ENCODE data around the gene DTL.

The DTL gene

DNA sequence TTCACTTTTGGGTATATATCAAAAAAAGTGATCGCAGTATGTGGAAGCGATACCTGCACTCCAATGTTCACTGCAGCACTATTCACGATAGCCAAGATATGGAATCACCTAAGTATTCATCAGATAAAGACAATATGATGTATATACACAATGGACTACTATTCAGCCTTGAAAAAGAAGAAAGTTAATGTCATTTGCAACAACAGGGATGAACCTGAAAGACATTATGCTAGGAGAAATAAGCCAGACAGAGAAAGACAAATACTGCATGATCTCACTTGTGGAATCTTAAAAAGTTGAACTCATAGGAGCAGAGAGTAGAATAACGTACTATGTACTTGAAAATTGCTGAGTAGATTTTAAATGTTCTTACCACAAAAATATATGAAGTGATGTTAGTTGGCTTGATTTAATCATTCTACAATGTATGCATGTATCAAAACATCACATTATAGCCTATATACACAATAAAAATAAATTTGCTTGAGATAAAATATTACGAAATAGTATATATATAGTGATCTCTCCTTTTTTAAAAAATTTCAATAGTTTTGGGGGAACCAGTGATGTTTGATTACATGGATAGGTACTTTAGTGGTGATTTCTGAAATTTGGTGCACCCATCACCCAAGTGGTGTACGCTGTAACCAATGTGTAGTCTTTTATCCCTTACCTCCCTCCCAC, 56.0 kb downstream of the DTL start:
- no peak overlapping the region for H3K4me3 ChIP-seq (replicated peaks; ENCODE audit: low read depth, low read length)
- no peak for DNase-seq (ENCODE audit: low read depth)
- TF ChIP-seq, protein P1, sequence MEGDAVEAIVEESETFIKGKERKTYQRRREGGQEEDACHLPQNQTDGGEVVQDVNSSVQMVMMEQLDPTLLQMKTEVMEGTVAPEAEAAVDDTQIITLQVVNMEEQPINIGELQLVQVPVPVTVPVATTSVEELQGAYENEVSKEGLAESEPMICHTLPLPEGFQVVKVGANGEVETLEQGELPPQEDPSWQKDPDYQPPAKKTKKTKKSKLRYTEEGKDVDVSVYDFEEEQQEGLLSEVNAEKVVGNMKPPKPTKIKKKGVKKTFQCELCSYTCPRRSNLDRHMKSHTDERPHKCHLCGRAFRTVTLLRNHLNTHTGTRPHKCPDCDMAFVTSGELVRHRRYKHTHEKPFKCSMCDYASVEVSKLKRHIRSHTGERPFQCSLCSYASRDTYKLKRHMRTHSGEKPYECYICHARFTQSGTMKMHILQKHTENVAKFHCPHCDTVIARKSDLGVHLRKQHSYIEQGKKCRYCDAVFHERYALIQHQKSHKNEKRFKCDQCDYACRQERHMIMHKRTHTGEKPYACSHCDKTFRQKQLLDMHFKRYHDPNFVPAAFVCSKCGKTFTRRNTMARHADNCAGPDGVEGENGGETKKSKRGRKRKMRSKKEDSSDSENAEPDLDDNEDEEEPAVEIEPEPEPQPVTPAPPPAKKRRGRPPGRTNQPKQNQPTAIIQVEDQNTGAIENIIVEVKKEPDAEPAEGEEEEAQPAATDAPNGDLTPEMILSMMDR (IDR thresholded peaks at IDR 0.05; ENCODE audit: low read length, missing control alignments): no peak

DNA sequence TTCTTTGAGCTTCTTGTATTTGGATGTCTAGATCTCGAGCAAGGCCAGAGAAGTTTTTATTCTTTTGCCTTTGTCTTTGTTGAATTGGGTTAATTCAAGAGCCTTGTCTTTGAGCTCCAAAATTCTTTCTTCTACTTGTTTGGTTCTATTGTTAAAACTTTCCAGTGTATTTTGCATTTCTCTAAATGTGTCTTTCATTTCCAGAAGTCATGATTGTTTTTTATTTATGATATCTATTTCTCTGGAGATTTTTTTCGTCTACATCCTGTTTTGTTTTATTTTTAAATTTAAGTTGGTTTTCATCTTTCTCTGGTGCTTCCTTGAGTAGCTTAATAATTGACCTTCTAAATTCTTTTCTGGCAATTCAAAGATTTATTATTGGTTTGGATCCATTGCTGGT, 61.8 kb downstream of the DTL start:
- no peak overlapping the region for H3K4me3 ChIP-seq (replicated peaks; ENCODE audit: low read depth, low read length)
- TF ChIP-seq, protein P1 (IDR thresholded peaks at IDR 0.05; ENCODE audit: low read length, missing control alignments): no peak
- DNase-seq (ENCODE audit: low read depth): no peak

DNA sequence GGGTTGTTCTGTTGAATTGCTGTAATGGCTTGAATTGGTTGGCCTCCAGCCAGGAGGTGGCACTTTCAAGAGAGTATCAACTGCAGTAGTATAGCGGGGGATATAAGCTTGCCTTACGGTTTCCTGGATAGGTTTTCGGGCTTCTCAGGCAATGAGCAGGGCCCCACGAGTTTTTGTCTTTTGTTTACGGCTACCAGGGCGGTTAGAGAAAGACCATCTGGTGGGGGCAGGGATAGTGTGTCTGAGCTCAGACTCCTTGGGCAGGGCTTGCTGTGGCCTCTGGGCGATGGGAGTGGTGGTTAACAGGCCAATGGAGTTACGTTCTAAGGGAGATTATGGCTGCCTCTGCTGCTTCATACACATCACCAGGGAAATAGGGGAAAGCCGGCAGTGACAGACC, 62.8 kb downstream of the DTL start:
- TF ChIP-seq, protein P1 (IDR thresholded peaks at IDR 0.05; ENCODE audit: low read length, missing control alignments): no peak
- H3K4me3 ChIP-seq (replicated peaks; ENCODE audit: low read depth, low read length): no peak overlapping the region
- no peak for DNase-seq (ENCODE audit: low read depth)

DNA sequence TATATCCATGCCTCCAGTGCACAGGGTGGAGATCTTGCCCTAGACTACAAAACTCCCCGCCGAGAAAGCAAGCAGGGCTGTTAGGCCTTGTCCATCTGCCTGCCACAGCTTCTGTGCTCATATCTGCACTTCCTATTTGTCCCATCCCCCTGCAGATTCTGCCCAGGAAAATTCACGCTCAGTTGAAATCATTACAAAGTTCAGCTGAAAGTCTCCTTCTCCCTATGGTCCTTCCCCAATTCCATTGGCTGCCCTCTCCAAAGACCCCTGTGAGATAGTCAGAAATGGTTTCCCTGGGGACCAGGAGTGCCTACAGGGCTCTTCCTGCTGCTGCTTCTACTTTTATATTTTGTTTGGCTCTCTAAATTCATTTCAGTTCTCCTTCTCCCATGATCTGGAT, 63.2 kb downstream of the DTL start:
- TF ChIP-seq, protein P1 (IDR thresholded peaks at IDR 0.05; ENCODE audit: low read length, missing control alignments): no peak
- no peak overlapping the region for H3K4me3 ChIP-seq (replicated peaks; ENCODE audit: low read depth, low read length)
- no peak for DNase-seq (ENCODE audit: low read depth)

DNA sequence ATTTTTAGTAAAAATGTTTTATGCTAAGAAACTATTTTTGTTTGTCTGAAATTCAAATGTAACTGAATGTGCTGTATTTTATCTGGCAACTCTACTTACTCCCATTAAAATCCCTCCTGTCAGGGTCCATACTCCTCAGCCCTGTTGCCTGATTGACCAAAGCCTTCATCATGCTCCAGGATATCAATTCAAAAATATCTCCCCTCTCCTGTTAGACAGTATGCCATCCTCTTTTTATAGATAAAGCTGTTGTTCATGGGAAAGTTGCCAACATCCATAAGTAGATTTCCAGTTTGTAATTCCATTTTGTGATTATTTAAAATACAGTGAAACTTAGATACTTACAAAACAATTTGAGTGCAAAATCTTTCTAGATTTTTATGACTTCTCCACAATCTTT, 65.7 kb downstream of the DTL start:
- H3K4me3 ChIP-seq (replicated peaks; ENCODE audit: low read depth, low read length): no peak overlapping the region
- TF ChIP-seq, protein P1 (IDR thresholded peaks at IDR 0.05; ENCODE audit: low read length, missing control alignments): no peak
- DNase-seq (ENCODE audit: low read depth): no peak

DNA sequence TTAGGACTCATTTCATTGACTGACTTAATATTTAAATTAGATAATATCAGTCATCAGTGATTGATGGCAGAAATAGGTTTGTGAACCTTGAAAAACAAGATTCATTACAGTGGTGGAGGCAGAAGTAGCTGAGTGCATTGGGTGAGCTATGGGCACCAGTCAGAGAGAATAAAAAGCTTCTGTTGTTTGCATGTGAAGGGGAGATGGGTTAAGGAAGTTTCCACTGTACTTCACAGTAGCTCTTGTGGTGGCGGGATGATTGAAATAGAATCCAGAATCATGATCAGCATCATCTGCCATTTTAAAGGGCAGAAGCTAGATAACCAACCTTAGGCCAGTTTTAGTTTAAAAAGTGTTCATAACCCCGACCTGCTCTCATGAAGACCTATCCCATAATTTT, 66.2 kb downstream of the DTL start:
- TF ChIP-seq, protein P1 (IDR thresholded peaks at IDR 0.05; ENCODE audit: low read length, missing control alignments): no peak
- DNase-seq (ENCODE audit: low read depth): no peak
- no peak overlapping the region for H3K4me3 ChIP-seq (replicated peaks; ENCODE audit: low read depth, low read length)

Data from fibroblast of pulmonary artery (primary cell).